ENCODE measurements around the gene ZNF408.

ZNF408 gene

DNA sequence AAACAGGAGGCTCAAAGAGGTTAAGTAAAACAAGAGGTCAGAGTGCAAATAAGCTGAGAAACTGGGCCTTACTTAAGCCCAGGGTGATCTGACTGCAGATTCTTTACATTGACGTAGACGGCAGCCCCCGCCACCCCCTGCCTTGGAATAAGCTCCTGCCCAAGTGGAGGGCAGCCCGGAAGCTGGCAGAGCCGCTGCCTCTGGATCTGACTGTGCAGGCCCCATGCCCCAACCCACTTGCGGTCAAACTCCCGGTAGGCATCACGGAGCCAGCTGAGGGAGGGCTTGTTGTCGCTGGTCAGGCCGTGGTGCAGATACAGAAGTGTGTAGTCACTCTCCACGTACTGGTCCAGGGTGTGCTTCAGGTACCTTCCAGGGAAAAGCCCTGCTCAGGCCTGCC is 19.0 kb upstream of the ZNF408 start:
- no peak for DNase-seq
- H3K4me3 Mint-ChIP-seq, result no peak overlapping the region
- no peak overlapping the region for H3K27ac Mint-ChIP-seq
- TF ChIP-seq, protein P1, sequence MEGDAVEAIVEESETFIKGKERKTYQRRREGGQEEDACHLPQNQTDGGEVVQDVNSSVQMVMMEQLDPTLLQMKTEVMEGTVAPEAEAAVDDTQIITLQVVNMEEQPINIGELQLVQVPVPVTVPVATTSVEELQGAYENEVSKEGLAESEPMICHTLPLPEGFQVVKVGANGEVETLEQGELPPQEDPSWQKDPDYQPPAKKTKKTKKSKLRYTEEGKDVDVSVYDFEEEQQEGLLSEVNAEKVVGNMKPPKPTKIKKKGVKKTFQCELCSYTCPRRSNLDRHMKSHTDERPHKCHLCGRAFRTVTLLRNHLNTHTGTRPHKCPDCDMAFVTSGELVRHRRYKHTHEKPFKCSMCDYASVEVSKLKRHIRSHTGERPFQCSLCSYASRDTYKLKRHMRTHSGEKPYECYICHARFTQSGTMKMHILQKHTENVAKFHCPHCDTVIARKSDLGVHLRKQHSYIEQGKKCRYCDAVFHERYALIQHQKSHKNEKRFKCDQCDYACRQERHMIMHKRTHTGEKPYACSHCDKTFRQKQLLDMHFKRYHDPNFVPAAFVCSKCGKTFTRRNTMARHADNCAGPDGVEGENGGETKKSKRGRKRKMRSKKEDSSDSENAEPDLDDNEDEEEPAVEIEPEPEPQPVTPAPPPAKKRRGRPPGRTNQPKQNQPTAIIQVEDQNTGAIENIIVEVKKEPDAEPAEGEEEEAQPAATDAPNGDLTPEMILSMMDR (IDR thresholded peaks at IDR 0.05), result no peak
- peaks cover 16% of the 10 kb centered on the region for H3K36me3 Mint-ChIP-seq (ENCODE audit: low read depth)
- no peaks in the 10 kb centered on the region for H3K27me3 Mint-ChIP-seq (ENCODE audit: low read depth, poor library complexity)
- no peaks in the 10 kb centered on the region for H3K9me3 Mint-ChIP-seq
- peaks cover 11% of the 10 kb centered on the region for H3K4me1 Mint-ChIP-seq

DNA sequence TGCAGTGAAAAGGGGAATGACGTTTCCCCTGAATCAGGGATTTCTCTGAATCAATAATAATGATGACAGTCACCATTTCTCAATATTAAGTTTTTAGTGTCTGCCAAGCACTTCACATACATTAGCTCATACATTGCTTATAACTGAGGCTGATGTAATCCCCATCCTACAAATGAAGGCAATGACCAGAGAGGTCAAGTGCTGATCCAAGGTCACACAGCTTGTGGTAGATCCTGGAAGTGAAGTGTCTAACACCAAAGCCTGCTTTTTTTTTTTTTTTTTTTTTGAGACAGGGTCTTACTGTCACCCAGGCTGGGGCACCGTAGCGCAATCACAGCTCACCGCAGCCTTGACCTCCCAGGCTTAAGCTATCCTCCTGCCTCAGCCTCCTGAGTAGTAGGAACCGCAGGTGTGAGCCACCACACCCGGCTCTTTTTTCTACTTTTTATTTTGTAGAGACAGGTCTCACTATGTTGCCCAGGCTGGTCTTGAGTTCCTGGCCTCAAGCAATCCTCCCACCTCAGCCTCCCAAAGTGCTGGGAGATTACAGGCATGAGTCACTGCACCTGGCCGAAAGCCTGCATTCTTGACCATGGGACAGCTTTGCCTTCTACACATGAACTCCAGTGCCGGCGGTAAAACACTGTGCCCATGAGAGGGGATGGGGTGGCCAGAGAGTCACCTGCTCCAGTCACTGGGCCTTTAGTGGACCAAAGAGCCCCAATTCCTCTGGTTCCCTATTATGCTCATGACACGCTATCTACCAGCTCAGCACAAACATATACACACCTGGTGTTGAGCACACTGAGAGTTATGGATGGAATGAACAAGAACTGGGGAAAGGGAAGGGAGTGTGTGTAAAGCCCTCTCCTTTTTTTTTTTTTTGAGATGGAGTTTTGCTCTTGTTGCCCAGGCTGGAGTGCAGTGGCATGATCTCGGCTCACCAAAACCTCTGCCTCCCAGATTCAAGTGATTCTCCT is 17.8 kb upstream of the ZNF408 start:
- Mint-ChIP-seq H3K27ac (no peak overlapping the region), H3K4me3 (no peak overlapping the region), H3K27me3 (ENCODE audit: low read depth, poor library complexity) (no peaks in the 10 kb centered on the region), H3K4me1 (peaks cover 2% of the 10 kb centered on the region), H3K9me3 (no peaks in the 10 kb centered on the region), H3K36me3 (ENCODE audit: low read depth) (peaks cover 24% of the 10 kb centered on the region)
- no peak for DNase-seq
- TF ChIP-seq, protein P1 (IDR thresholded peaks at IDR 0.05), result no peak

DNA sequence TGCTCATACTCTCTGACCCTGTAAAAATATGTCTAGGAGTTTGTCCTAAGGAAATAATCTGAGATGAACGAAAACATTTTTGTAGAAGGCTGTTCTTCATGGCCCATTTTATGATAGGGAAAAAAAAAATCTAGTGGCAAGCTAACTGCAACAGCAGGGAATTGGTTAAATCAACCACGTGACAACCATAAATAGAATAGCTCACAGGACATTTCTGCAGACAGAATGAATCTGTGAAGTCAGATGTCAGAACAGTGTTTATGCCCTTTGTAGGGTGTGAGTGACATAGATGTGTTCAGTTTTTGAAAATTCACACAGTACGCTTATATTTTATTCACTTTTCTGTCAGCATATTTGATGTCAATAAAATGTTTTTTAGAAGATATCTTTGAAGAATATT is 16.5 kb upstream of the ZNF408 start:
- Mint-ChIP-seq H3K27ac (peak overlapping the region; percentile 17), H3K4me1 (no peaks in the 10 kb centered on the region), H3K27me3 (ENCODE audit: low read depth, poor library complexity) (no peaks in the 10 kb centered on the region), H3K36me3 (ENCODE audit: low read depth) (peaks cover 31% of the 10 kb centered on the region), H3K9me3 (no peaks in the 10 kb centered on the region), H3K4me3 (no peak overlapping the region)
- TF ChIP-seq, protein P1 (IDR thresholded peaks at IDR 0.05), result no peak
- no peak for DNase-seq

DNA sequence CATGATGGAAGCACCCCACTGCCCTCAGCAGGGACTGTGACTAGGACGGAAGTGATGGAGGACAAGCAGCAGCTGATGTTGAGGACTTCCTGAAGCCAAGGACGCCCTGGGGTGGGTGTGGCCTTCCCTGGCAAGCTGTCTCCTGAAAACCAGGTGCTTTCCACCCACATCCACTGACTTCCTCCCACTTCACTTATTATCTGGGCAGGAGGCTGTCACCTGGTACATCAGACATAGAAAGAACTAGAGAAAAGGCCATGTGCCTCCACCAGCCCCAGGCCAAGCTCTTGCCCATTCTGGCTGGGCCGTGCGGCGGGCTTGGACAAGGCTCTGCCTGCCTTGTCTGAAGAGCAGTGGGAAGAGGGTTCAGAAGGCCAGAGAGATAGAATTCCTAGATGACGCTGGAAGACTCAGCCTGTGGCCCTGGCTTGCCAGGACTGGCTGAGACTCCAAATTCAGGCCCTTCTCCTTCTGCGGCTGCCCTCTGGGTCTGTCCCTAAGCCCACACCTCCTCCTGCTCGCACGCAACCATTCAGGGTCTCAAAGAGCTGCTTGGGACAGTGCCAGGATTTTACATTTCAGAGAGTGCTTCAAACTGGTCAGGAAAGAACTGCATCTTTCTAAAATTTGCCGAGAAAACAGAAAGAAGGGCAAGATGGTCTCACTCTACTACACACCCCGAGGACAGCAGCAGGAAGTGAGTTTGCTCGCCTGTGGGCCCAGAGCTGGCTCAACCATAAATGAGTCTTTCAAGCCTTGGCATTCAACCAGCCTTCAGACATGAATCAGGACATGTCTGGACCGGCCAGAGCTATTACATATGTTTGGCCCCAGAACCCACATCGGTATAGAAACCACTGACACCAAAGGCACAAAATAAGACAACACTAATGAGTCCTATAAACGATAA is 13.7 kb upstream of the ZNF408 start:
- no peak for DNase-seq
- Mint-ChIP-seq H3K4me1 (no peaks in the 10 kb centered on the region), H3K27ac (peak overlapping the region; percentile 44), H3K4me3 (no peak overlapping the region), H3K9me3 (no peaks in the 10 kb centered on the region), H3K27me3 (ENCODE audit: low read depth, poor library complexity) (no peaks in the 10 kb centered on the region), H3K36me3 (ENCODE audit: low read depth) (peaks cover 30% of the 10 kb centered on the region)
- TF ChIP-seq, protein P1 (IDR thresholded peaks at IDR 0.05), result no peak

DNA sequence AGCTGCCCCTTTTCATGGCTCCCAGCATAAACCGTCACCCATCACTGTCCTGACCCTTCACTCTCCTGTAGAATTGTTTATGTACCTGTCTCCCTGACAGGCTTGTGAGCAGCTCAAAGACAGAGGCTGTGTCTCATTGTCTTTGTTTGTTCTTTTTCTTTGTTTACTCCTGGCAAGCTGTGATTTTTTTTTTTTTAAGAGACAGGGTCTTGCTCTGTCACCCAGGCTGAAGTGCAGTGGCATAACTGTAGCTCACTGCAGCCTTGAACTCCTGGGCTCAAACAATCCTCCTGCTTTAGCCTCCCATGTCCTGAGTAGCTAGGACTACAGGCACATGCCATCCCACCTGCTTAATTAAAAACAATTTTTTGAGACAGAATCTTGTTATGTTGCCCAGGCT is 10.1 kb upstream of the ZNF408 start:
- Mint-ChIP-seq H3K4me1 (peaks cover 20% of the 10 kb centered on the region), H3K27ac (no peak overlapping the region)
- TF ChIP-seq, protein P1 (IDR thresholded peaks at IDR 0.05), result no peak

More for the DNA sequence above, 10.1 kb upstream of the ZNF408 start:
- no peaks in the 10 kb centered on the region for H3K27me3 Mint-ChIP-seq (ENCODE audit: low read depth, poor library complexity)
- no peaks in the 10 kb centered on the region for H3K9me3 Mint-ChIP-seq
- DNase-seq, result no peak
- no peak overlapping the region for H3K4me3 Mint-ChIP-seq
- peaks cover 35% of the 10 kb centered on the region for H3K36me3 Mint-ChIP-seq (ENCODE audit: low read depth)
